ENCODE results near the gene TPGS1.

Gene TPGS1

GRCh38 chr19:507286-508203 lies at the start of gene TPGS1:
Gene TPGS1, plus strand, starts transcription at chr19:507497. Its CDS starts 10 bp downstream, at chr19:507507.
- DNase-seq (ENCODE audit: low spot score): peak; percentile 60
- FAIRE-seq: peak; percentile 92

DNA sequence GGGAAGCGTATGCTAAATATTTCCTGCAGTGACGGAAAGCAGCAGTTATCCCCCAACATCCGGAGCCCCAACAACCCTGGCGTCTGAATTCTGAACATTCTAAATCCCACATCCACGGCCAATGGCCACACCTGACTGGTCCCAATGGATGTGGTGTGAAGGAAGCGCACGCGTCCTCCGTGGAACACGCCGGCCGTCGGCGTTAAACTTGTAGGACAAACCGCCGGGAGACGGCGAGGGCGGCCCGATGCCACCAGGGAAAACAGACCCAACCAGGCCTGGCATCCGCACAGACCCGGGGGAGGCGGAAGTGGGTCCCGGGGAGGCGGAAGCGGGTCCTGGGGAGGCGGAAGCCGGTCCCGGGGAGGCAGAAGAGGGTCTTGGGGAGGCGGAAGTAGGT lies 49.7 kb upstream of the TPGS1 start:
- FAIRE-seq: no peak
- no peak for DNase-seq (ENCODE audit: low spot score)

GRCh38 chr19:458091-459042 lies 48.9 kb upstream of the TPGS1 start:
- DNase-seq (ENCODE audit: low spot score) (no peak), FAIRE-seq (no peak)

DNA sequence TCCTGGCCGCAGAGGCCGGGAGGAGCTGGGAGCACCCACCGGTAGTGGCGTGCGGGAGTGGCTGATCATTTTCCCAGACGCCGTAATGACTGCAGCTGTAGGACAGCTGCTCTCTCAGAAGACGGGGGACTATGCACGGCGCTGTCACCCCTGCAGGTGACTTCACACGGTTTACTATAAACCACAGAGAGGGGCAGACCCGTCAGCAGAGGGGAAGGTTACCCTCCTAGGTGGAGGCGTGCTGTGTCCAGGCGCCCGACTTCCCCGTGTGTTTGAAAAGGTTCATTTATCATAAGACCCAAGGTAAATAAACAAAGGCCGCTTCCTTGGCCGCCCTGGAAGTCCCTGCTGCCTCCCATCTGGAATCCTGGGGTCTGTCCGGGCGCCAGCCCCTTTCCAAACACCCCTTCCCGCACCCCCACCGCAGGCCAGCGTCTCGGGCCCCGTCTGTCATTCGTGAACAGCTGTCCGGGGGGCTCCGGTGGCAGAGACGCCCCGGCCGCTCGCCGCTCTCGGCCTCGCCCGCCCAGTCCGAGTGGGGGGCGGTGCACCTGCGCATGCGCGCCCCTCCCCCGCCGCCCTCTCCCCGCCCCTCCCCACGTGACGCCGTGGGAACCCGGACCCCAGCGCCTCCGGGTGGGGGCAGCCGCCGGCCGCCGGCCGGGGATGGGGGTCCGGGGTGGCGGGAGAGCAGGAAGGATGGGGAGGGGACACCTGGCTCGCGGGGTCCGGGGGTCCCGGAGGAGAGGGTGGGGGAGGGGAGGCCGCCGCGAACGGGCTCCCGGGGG lies 47.4 kb upstream of the TPGS1 start:
- DNase-seq (ENCODE audit: low spot score): no peak
- FAIRE-seq: no peak

GRCh38 chr19:460877-461720 lies 46.2 kb upstream of the TPGS1 start, which contains the start of gene SHC2:
Gene SHC2, minus strand, starts transcription at chr19:461033. Its CDS starts 37 bp downstream, at chr19:460996.
- no peak for FAIRE-seq

GRCh38 chr19:461721-462551 lies 45.4 kb upstream of the TPGS1 start:
- FAIRE-seq (no peak), DNase-seq (ENCODE audit: low spot score) (no peak)

More at GRCh38 chr19:460877-461720, 46.2 kb upstream of the TPGS1 start, which contains the start of gene SHC2:
- no peak for DNase-seq (ENCODE audit: low spot score)

DNA sequence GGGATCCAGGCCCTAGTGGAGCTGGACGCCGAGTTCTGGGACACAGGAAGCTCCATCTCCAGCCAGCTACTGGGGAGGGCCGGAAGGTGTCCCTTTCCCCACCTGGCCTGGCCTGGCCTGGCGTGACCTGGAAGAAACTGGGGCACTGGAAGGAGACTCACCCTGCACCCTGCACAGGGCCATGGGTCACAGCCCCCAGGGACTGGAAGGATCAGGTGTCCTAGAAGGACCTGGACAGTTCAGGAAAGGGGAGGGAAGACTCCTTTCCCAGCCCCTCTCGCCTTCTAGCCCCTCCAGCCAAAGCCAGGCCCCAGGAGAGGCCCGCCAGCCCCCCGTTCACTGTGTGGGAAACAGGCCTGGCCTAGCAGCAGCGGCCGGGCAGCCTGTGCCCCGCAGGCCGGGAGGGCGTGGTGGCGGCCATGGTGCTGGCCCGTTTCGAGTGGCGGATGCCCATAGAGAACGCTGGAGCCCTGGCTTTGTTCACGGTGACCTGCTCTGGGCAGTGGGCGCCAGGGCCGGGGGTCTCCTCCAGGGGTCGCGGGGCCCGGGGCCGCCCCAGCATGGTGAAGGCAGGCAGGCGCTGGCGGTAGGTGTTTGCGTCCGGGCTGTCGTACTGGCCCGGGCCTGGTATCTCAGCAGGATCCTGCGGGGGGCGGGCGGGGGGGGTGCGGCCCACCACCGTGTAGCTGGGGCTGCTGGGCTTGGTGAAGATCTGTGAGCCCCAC lies 43.7 kb upstream of the TPGS1 start:
- no peak for FAIRE-seq
- no peak for DNase-seq (ENCODE audit: low spot score)

DNA sequence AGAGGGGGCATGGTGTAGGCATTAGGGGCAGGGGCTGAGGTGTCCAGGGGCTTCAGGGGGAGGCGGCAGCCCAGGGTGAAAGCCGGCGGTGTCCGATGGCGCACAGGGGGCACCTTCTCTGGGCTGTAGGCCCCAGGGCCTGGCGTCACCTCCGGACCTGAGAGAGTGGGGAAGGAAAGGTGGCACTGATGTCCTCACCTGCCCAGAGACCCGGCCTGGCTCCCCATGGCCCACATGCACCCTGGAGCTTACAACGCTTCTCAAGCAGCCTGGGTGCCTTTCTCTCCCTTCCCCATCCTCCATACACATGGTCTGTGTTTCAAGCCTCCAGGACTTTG lies 43.1 kb upstream of the TPGS1 start:
- no peak for FAIRE-seq
- DNase-seq (ENCODE audit: low spot score): no peak

GRCh38 chr19:465056-465816 lies 42.1 kb upstream of the TPGS1 start:
- DNase-seq (ENCODE audit: low spot score): no peak
- no peak for FAIRE-seq

GRCh38 chr19:467554-467953 lies 39.7 kb upstream of the TPGS1 start:
- no peak for FAIRE-seq
- DNase-seq (ENCODE audit: low spot score): no peak

DNA sequence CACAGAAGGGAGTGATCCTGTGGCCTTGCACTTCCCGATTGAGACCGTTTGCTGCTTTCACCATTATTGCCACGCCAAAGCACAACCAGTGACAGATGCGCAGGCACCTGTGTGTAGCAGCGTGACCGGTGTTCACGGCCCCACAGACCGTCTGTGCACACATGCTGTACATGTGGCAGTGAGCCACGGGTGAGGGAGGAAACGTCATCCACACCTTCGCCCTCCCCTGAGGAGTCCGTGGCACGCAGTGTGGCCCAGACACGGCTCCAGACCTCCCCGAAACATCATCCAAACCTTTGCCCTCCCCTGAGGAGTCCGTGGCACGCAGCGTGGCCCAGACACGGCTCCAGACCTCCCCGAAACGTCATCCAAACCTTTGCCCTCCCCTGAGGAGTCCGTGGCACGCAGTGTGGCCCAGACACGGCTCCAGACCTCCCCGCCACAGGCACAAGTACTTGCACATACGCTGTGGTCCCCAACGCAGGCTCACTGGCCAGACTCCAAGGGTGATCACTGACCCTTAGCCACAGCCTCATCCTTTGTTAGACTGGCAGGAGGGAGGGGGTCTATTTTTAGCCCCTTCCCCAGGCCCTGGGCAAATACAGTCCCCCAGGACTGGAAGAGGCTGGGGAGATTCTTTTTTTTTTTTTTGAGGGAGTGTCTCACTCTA lies 38.6 kb upstream of the TPGS1 start:
- FAIRE-seq (no peak), DNase-seq (ENCODE audit: low spot score) (no peak)

GRCh38 chr19:469833-470232 lies 37.5 kb upstream of the TPGS1 start:
- no peak for FAIRE-seq
- DNase-seq (ENCODE audit: low spot score): no peak

DNA sequence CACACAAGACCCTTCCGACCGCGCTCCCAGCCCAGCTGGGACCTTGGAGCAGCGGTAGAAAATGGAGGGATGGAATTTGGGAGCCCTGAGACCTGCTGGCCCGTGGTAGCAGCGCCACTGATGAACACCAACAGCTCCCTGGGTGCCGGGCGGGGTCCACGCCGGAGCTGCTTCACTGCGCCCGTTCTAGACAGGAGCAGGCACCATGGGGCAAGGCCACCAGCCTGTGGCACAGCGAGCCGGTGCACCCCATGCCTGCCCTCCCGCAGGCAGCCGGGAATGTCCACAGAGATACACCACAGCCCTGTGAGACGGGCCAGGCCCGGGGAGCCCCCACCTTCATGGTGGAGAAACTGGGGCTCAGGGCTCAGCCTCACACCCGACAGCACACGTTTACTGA lies 36.6 kb upstream of the TPGS1 start:
- DNase-seq (ENCODE audit: low spot score) (no peak), FAIRE-seq (no peak)

GRCh38 chr19:472005-472858 lies 35.1 kb upstream of the TPGS1 start:
- DNase-seq (ENCODE audit: low spot score) (no peak), FAIRE-seq (no peak)

GRCh38 chr19:474126-475078 lies 32.9 kb upstream of the TPGS1 start:
- no peak for DNase-seq (ENCODE audit: low spot score)
- no peak for FAIRE-seq
